GM21825 (cell line): Measurements from ENCODE around the gene SLC6A8.
"Not testable (repeated sequence)": the region's sequence is repeated elsewhere in the genome, so short reads cannot be mapped to it uniquely, and the experiment has no call there.

Experiments
- ATAC-seq: cut with Tn5 transposase; IDR thresholded peaks from one replicate; pipeline ENCODE4 v1.9.1; 2021; ENCODE audit warnings: mild to moderate bottlenecking, moderate library complexity; ENCODE audit not compliant: unreplicated experiment

The SLC6A8 gene

DNA sequence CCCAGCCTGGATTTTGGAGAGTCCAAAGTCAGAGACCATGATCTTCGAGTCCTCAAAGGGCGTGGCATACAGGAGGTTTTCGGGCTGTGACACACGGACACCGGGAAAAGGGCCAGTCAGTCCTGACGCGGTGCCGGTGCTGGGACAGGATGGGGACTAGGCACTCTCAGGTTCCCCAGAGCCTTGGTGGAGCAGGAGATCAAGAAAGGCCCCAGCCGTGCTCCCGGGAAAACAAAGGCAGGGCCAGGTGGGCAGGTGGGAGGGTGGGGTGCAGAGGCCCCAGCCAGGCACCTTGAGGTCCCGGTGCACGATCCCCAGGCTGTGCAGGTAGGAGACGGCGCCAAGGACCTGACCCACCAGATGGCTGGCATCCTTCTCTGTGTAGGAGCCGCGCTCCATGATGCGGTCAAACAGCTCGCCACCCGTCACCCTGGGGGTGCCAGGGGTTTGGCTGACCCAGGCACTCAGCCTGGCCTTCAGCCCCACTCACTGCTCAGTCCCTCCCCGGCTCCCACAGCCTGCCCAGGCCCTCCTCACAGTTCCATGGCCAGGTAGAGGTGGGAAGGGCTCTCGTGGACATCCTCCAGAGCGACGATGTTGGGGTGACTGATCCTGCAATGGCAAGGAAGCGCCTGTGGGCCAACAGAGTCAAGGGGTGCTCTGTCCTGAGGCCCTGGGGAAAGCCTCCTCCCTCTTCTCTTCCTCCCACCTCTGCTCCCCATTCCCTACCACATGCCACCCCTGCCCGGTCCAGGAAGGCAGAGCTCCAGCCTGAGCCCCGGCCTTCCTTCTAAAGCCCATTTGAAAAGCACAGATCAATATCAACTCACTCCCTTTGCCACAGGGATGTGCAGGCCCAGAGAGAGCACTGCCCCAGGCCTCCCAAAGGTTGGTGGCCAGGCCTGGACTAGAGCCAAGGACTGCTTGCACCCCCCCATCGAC lies 15.9 kb upstream of the SLC6A8 start:
- no peak for ATAC-seq

DNA sequence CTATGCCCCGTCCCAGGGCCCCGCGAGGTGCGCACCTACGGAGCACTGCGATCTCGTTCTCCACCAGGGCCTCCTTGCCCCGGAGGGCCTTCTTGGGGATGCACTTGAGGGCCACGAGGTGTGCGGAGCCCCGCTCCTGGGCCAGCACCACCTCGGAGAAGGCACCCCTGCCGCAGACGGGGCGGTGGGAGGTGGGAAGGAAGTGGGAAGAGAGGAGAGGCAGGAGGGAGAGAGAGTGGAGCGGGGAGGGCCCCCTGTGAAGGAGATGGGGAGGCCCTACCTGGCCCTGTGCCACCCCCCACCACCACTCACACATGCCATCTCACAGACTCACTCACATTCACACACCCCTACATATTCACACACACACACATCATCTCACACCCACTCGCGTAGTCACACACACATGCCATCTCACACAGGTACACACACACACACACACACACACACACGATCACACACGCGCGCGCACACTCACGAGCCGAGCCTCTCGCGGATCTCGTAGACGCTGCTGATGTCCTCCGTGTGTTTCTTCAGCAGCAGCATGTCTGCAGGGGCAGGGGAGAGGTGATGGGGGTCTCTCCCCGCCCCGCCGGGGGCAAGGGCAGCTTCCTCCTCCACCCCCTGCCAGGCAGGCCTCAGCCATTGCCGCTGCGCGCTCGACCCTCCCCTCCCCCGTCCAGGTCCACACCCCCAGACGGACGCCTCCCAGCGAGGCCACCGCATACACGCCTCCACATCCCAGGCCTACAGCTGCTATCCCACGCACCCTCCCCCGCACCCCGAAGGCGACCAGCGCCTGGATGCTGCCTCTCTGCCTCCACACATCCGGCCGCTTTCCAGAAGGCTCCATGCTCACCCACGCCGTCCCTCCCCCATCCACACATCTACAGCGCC lies 14.9 kb upstream of the SLC6A8 start:
- no peak for ATAC-seq

DNA sequence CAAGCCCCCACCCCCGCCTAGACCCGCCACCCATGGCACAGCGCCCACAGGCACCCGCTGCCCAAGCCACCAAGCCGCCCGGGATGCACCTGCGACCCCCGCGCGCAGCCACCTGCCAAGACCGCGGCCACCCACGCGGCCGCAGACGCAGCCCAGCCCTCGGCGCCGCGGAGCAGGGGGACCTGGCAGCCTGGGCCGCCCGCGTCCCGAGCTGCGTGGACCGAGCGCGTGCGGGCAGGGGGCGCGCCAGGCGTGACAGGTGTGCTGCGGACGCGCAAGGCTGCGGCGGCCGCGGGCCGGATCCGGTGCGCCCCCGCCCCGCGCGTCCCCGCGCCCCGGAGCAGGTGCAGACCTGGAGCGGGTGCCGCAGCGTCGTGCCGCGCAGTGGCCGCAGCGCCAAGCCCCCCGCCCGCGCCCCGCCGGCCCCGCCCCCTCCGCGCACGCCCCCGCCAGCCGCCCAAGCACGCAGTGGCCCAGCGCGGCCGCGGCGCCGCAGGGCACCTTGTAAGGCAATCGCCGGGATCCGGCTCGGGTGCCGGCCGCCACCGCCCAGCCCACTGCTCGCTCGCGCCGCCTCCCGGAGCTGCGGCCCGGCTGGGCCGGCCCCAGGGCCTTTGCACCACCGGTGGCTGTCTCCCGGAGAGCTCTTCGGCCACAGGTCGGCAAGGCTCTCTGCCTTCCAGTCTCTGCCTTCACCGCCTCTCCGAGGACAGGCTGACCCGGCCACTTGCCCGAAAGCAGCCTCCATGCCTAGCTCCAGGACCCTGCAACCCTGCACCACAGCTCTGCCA lies 14.1 kb upstream of the SLC6A8 start, which contains the start of gene PNCK:
Gene PNCK (minus strand): TSS at position 386 of the 791 bp plus-strand sequence. CDS start 737 bp downstream, outside the sequence.
- no peak for ATAC-seq

DNA sequence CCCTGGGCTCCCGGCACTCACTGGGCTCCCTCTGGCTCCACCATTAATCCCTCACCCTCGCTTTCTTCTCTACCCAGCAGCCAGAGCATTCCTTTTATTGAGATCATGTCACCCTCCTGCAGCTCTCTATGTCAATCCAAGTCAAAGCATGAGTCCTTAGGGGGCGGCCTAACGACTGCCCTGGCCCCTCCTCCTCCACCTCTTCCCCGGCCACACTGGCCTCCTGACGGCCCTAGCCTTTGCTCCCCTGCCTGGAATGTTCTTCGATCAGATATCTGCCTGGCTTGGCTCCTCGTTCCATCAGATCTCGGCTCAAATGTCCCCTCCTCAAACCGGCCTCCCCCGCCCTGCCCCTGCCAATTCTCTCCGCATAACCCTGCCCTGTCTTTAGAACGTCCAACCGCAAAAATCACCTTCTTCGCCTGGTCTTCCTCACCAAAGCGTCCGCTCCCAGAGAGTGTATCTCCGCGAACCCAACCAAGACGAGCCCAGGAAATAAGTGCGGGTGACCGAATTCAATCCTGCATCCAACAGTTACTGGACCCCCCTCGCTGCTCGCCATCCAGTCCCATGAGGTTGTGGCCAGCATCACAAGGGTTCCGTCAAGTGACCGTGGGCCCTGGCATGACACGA lies 13.4 kb upstream of the SLC6A8 start:
- ATAC-seq = no peak

DNA sequence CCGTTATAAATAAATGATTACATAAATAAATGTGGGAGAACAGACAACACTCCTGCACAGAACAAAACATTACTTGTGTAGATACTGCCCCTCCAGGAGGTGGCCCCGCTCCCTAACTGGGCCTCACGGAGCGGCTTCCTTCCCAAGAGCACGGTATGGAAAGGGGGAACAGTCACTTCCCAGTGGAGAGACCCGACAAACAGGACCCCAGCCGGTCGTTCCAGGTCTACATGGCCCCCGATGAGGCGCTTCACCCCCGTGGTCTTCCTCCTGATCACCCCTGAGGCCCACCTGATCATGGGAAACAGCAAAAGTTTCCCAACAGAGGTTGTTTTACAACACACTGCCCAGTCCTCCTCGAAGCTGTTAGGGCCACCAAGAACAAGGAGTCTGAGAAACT lies 6.6 kb upstream of the SLC6A8 start:
- no peak for ATAC-seq

DNA sequence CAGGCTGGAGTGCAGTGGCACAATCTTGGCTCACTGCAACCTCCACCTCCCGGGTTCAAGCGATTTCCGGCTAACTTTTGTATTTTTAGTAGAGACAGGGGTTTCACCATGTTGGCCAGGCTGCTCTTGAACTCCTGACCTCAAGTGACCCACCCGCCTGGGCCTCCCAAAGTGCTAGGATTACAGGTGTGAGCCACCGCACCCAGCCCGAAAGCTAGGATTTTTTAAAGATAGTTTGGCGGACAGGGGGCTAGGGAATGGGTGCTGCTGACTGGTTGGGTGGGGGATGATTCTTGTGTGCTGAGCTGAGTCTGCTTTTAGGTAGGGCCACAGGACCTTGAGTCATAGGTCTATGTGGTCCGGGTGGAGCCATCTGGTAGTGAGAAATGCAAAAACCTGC lies 4.2 kb upstream of the SLC6A8 start:
- ATAC-seq = not testable (repeated sequence)

DNA sequence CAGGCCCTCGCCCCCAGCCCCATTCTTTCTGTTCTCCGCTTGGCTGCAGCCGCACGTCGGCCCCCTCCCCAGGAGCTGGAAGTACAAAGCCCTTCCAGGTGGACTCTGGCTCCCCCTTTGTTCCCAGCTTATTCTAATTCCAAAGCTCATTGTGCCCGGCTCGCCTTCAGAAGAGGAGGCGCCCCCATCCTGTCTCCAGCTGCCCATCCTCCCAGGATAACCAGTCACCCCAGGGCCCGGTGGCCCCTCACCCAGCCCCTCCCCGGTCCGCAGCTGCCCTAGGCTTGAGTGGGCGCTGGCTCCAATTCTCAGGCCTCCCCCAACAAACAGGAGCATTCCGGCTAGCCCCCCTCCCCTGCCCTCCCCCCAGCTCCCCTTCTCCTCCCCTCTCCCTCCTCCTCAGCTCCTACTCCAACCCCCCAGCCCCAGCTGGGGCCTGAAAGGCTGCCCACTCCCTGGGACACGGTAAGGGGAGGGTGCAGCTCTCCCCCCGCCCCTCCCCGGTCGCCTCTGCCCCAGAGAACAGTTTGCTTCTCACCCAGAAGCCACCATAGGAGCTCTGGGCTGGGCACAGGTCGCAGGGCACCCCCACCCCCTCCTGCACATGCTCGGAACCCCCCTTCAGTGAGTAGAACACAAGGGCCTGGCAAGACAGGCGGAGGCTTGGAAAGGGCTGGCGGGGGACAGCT lies 3.1 kb upstream of the SLC6A8 start:
- no peak for ATAC-seq

DNA sequence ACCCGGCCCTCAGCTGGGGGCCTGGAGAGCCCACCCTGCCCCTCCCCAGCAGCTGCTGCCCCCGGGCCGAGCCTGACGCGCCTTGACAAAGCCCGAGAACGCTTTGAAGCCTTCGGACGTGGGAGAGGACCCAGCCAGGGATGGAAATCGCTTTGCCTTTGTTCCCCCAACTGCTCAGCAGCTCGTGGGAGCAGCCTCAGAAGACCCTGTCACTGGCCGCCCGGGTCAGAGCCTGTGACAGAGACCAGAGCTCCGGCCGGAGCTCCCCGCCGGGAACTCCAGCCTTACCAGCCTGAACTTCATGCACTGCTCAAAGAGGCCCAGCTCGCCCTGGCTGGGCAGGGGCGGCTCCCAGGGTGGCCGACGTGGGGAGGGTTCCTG lies 2.6 kb upstream of the SLC6A8 start:
- no peak for ATAC-seq

DNA sequence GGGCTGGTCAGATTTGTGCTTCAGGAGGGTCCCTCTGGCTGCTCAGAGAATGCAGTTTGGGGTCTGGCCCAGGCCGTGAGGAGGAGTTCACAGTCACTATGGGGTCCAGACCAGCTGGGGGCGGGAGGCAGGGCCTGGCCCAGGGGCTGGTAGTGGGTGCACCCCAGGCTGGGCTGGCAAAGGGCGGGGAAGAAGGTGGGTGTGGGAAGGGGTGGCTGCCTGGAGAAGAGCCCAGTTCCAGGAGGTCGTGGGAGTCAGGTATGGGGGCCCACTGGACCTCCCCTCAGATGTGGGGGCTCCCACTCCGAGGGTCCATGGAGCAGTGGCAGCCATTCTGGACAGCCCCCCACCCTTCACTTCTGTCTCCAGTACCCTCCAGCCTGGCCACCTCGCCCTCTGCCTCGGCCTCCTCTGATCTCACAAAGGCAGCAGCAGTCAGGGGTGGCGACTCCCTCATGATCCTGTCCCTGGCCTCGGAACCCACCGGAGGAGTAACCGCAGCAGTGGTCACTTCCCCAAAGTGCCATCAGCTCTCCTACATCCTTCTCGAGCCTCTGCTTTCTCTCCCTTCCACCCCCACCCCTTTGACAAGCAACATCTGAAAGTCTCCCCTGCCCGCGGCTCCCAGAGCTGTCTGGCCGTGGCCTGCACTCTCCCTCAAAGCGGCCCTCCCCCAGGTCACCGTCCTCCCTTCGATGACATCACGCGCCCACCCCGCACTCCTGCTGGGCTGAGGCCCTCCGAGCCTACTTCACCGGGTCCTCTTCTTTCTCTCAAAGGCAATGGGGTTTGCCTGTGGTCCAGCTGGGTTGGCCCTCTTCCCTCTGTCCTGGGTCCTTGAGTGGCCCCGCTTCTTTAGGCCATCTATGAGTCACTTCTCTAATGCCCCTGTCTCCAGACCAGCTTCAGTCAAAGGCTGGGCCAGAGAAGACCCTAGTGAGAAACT lies 1.7 kb upstream of the SLC6A8 start:
- no peak for ATAC-seq

DNA sequence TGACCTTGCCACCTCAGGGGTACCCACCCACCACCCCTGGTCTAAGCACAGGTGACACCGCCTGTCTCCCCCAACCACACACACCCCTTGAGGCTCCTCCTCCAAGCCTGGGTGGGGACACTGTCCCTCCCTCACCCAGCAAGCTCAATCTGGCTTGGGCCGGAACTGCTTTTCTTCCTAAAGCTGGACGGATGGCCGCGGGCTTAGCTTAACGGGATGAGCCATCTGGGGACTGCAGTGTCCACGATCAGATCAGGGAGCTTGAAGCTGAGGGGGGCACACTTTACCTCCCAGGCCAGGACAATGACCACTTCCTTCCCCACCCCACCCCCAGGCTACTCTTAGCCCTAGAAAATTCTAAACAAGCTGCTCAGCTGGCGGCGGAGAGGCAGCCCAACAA lies 1.0 kb upstream of the SLC6A8 start:
- no peak for ATAC-seq

DNA sequence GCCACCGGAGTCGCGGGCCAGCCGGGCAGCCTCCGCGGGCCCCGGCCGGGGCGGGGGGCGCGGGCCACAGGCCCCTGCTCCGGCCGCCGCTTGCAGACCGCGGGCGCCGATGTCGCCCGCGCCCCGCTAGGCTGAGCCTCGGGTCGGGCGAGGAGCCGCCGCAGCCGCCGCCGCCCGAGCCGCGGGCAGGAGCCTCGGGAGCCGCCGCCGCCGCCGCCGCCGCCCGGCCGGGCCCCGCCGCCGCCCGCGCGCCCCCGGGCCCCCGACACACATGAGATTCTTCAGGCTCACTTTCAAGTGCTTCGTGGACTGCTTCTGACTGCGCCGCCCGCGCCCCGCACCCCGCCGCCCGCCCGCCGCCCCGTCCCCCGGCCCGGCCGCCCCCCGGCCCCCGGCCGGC lies 345 bp downstream of the SLC6A8 start:
- ATAC-seq = no peak

DNA sequence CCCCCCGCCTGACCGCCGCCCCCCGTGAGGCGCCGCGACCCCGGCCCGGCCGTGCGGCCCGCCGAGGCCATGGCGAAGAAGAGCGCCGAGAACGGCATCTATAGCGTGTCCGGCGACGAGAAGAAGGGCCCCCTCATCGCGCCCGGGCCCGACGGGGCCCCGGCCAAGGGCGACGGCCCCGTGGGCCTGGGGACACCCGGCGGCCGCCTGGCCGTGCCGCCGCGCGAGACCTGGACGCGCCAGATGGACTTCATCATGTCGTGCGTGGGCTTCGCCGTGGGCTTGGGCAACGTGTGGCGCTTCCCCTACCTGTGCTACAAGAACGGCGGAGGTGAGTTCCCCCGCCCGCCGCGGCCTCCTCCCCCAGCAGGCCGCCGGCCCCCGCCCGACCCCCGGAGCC lies 780 bp downstream of the SLC6A8 start:
- ATAC-seq = no peak

DNA sequence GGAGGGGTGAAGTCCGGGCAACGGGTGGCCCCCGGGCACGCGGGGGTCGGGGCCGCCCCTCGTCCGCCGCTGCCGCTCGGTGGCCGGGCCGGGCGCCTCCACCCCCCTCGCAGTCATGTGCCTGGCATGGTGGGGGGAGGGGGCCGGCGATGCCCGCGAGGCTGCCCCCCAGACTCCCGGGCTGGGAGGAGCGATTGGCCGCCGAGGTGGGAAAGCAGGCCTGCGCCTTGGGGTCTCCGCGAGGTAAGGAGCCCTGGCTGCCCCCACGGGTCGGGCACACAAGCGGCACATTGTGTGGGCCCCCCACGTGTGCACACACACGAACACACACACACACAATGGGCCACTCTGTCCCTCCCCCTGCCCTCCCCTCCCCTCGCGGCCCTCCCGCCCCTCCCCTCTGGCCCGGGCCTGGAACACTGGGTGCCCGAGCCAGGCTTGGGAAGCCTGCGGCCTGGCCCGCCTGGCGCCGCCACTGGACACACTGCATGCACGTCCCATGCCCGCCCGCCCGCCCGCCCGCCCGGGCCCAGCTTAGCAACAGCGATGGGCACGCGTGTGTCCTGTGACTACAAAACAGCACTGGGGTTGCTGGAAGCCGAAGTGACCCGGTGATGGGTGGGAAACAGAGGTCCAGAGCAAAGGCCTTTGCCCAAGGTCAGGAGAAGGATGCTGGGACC lies 1.3 kb downstream of the SLC6A8 start:
- ATAC-seq = no peak

DNA sequence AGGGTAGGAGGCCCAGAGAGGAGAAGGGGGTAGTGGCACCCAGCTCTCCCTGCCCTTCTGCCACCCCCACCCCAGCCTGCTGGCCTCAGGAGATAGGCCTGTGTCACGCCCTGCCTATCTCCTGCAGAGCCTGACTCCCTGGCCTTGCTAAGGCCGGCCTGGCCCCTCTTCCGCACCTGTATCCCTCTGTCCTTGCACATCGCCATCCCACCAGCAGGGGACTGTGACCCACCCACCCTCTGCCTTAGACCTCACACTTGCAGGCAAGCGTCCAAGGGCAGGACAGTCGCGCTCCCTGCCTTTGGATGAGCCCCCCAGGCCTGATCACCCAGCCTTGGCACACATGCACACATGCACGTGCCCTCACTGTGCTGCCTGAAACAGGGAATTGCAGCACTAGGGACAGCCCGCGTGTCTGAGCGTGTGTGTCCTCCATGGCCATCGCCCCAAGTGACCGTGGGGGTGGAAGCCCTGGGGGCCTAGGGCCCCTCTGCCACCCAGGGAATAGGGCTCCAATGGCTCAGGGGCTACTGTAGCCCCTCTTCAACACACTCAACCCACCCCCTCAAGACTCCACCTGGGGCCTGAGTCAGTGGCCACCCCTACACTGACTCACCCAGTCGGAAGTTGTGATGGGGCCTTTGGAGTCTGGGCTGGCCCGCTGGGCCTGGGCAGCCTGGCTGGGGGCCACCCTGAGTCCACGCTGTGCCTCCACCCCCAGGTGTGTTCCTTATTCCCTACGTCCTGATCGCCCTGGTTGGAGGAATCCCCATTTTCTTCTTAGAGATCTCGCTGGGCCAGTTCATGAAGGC lies 2.1 kb downstream of the SLC6A8 start:
- ATAC-seq = no peak

DNA sequence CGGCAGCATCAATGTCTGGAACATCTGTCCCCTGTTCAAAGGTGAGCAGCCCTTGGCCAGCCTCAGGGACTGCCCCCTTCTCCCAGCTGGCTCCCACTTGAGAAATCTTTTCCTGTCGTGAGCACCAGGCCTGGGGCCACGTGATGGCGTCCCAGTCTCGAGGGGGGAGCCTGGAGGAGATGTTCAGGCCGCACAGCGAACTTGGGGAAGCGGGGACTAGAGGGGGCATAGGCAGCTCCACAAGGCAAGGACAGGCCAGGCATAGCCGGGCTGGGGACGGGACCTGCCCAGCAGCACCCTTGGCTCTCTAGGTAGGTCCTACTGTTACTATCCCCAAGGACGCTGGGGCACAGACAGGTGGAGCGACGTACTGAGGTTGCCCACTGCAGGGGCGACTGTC lies 2.7 kb downstream of the SLC6A8 start:
- ATAC-seq = no peak

DNA sequence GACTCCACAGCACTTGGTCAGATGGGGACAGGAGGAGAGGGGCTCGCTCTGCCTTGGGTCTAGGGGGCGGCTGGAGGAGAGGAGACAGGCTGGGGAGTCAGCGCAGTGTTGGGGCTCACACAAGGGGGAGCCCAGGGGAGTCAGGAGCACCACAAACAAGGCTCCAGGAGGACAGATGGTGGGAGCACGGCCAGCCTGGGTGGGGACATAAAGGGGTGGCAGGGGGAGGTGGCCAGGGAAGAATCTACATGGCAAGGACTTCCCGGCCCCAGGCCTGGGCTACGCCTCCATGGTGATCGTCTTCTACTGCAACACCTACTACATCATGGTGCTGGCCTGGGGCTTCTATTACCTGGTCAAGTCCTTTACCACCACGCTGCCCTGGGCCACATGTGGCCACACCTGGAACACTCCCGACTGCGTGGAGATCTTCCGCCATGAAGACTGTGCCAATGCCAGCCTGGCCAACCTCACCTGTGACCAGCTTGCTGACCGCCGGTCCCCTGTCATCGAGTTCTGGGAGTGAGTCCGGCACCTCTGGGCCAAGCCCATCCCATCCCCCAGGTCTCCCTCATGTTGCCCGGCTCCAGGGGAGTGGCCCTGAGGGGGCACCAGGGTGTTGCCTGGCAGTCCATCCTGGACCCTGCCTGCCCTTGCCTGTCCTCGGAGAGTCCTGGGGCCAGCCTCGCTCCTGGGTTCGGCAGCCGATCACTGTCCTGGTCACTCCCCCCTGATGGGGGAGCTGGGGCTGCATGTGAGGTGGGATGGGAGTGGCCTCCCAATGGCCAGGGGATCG lies 3.5 kb downstream of the SLC6A8 start:
- ATAC-seq = not testable (repeated sequence)

DNA sequence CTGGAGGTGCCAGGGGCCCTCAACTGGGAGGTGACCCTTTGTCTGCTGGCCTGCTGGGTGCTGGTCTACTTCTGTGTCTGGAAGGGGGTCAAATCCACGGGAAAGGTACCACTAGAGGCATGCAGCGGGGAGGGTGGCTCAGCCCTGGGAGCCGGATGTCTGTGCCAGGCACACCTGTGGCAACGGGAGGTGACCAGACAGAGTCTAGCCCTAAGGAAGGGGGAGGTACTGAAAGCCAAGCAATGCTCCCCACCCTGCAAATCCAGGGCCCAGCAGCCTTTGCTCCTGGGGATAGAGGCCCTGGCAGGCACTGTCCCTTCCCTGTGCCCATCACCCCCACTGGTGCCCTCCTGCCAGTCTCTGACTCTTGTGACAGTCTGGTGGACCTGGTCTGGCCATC lies 4.3 kb downstream of the SLC6A8 start:
- ATAC-seq = no peak
